ENCODE data around the gene ABCA6.
"Not testable (repeated sequence)": the region's sequence is repeated elsewhere in the genome, so short reads cannot be mapped to it uniquely, and the experiment has no call there.

ABCA6 gene

GRCh38 chr17:69175625-69176456 lies 34.1 kb upstream of the ABCA6 start:
- Histone ChIP-seq H3K4me3 (ENCODE audit: insufficient read length, low read depth) (no peak overlapping the region), H3K4me1 (ENCODE audit: insufficient read depth, insufficient read length) (no peaks in the 10 kb centered on the region), H3K36me3 (ENCODE audit: insufficient read depth, insufficient read length, low read length) (no peaks in the 10 kb centered on the region), H3K27me3 (ENCODE audit: insufficient read depth, insufficient read length) (no peaks in the 10 kb centered on the region), H3K9ac (ENCODE audit: insufficient read length, low read depth) (no peak overlapping the region), H3K9me3 (ENCODE audit: insufficient read depth, low read length) (no peaks in the 10 kb centered on the region)
- DNase-seq (ENCODE audit: low read depth, low spot score), result no peak
- TF ChIP-seq YY1 (IDR thresholded peaks at IDR 0.05; ENCODE audit: insufficient read depth, insufficient read length) (no peak), SUZ12 (IDR thresholded peaks at IDR 0.05; ENCODE audit: extremely low read depth, insufficient read depth, insufficient read length) (no peak)

DNA sequence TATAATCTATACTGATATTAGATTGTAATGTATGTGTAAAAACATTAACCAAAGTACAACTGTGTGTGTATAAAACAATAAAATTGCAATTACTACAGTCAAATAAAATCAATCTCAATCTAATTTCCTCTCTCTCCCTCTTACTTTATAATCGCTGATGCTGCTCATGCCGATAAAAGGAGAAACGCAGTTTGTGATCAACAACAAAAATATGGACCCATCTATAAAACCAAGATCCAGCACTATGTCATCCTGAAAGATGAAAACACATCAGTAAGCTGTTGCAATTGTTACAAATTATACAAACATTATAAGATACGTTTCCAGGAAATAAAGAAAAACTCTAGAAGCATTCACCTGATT lies 33.5 kb upstream of the ABCA6 start:
- DNase-seq (ENCODE audit: low read depth, low spot score), result no peak
- no peaks in the 10 kb centered on the region for H3K4me1 ChIP-seq (ENCODE audit: insufficient read depth, insufficient read length)
- no peak overlapping the region for H3K4me3 ChIP-seq (ENCODE audit: insufficient read length, low read depth)
- no peaks in the 10 kb centered on the region for H3K36me3 ChIP-seq (ENCODE audit: insufficient read depth, insufficient read length, low read length)
- TF ChIP-seq YY1 (IDR thresholded peaks at IDR 0.05; ENCODE audit: insufficient read depth, insufficient read length), result no peak
- no peak for TF ChIP-seq SUZ12 (IDR thresholded peaks at IDR 0.05; ENCODE audit: extremely low read depth, insufficient read depth, insufficient read length)
- no peaks in the 10 kb centered on the region for H3K27me3 ChIP-seq (ENCODE audit: insufficient read depth, insufficient read length)
- H3K9me3 ChIP-seq (ENCODE audit: insufficient read depth, low read length), result no peaks in the 10 kb centered on the region
- no peak overlapping the region for H3K9ac ChIP-seq (ENCODE audit: insufficient read length, low read depth)

- Histone ChIP-seq H3K27me3 (ENCODE audit: insufficient read depth, insufficient read length) (no peaks in the 10 kb centered on the region), H3K4me3 (ENCODE audit: insufficient read length, low read depth) (no peak overlapping the region)
Measured at GRCh38 chr17:69173118-69173517, 31.4 kb upstream of the ABCA6 start.

DNA sequence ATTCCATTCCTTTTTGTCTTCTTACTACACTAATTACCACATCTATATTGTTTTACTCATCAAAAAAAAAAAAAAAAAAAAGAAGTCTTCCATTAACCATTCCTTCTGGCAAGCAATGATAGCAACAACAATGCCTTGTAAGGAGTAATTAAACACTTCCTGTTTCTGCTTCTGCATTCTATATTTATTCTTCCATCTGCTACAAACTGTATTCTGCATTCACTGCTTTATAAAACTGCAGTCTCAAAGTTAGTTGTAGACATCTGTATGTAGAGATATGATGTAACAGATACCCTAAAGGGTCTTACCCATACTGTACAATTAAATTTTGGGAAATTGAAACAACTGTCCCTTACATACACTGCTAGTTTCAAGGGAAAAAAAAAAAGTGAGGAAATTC lies 28.7 kb upstream of the ABCA6 start:
- no peak overlapping the region for H3K4me3 ChIP-seq (ENCODE audit: insufficient read length, low read depth)
- H3K36me3 ChIP-seq (ENCODE audit: insufficient read depth, insufficient read length, low read length), result no peaks in the 10 kb centered on the region
- no peak for DNase-seq (ENCODE audit: low read depth, low spot score)
- TF ChIP-seq YY1 (IDR thresholded peaks at IDR 0.05; ENCODE audit: insufficient read depth, insufficient read length), result no peak
- TF ChIP-seq ZNF274 (IDR thresholded peaks at IDR 0.05; ENCODE audit: low read depth, low read length), result no peak
- no peak for TF ChIP-seq SUZ12 (IDR thresholded peaks at IDR 0.05; ENCODE audit: extremely low read depth, insufficient read depth, insufficient read length)
- no peaks in the 10 kb centered on the region for H3K9me3 ChIP-seq (ENCODE audit: insufficient read depth, low read length)
- no peaks in the 10 kb centered on the region for H3K27me3 ChIP-seq (ENCODE audit: insufficient read depth, insufficient read length)
- no peaks in the 10 kb centered on the region for H3K4me1 ChIP-seq (ENCODE audit: insufficient read depth, insufficient read length)
- H3K9ac ChIP-seq (ENCODE audit: insufficient read length, low read depth), result no peak overlapping the region

More at GRCh38 chr17:69173118-69173517, 31.4 kb upstream of the ABCA6 start:
- Histone ChIP-seq H3K4me1 (ENCODE audit: insufficient read depth, insufficient read length) (no peaks in the 10 kb centered on the region), H3K36me3 (ENCODE audit: insufficient read depth, insufficient read length, low read length) (no peaks in the 10 kb centered on the region), H3K9ac (ENCODE audit: insufficient read length, low read depth) (no peak overlapping the region), H3K9me3 (ENCODE audit: insufficient read depth, low read length) (no peaks in the 10 kb centered on the region)
- DNase-seq (ENCODE audit: low read depth, low spot score), result no peak
- TF ChIP-seq SUZ12 (IDR thresholded peaks at IDR 0.05; ENCODE audit: extremely low read depth, insufficient read depth, insufficient read length), result no peak
- no peak for TF ChIP-seq YY1 (IDR thresholded peaks at IDR 0.05; ENCODE audit: insufficient read depth, insufficient read length)
- TF ChIP-seq ZNF274 (IDR thresholded peaks at IDR 0.05; ENCODE audit: low read depth, low read length), result no peak

DNA sequence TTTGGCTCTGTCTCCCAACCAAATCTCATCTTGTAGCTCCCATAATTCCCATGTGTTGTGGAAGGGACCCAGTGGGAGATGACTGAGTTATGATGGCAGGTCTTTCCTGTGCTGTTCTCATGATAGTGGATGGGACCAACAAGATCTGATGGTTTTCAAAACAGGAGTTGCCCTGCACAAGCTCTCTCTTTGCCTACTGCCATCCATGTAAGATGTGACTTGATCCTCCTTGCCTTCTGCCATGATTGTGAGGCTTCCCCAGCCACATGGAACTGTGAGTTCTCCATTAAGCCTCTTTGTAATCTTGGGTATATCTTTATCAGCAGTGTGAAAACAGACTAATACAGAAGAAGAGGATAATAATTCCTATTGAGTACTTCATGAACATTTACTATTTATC lies 26.9 kb upstream of the ABCA6 start:
- not testable (repeated sequence) for H3K27me3 ChIP-seq (ENCODE audit: insufficient read depth, insufficient read length); H3K4me3 ChIP-seq (ENCODE audit: insufficient read length, low read depth); H3K36me3 ChIP-seq (ENCODE audit: insufficient read depth, insufficient read length, low read length); H3K9me3 ChIP-seq (ENCODE audit: insufficient read depth, low read length); H3K4me1 ChIP-seq (ENCODE audit: insufficient read depth, insufficient read length); DNase-seq (ENCODE audit: low read depth, low spot score); H3K9ac ChIP-seq (ENCODE audit: insufficient read length, low read depth)

DNA sequence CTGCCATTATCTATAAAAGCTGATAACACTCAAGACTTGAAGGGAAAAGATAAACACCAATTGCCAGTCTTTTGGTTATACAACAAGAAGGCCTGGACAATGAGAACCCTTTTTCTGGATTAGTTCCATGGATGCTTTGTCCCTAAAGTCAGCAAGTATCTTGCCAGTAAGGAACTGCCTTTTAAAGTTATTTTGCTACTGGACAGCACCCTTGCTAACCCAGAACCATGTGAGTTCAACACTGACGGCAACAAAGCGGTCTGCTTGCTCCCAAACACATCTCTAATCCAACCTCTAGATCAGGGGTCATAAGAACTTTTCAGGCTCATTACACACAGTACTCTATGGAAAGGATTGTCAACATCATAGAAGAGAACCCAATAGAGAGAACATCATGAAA lies 25.3 kb upstream of the ABCA6 start:
- Histone ChIP-seq H3K9ac (ENCODE audit: insufficient read length, low read depth) (no peak overlapping the region), H3K9me3 (ENCODE audit: insufficient read depth, low read length) (no peaks in the 10 kb centered on the region), H3K4me1 (ENCODE audit: insufficient read depth, insufficient read length) (no peaks in the 10 kb centered on the region), H3K36me3 (ENCODE audit: insufficient read depth, insufficient read length, low read length) (no peaks in the 10 kb centered on the region), H3K27me3 (ENCODE audit: insufficient read depth, insufficient read length) (no peaks in the 10 kb centered on the region), H3K4me3 (ENCODE audit: insufficient read length, low read depth) (no peak overlapping the region)
- TF ChIP-seq SUZ12 (IDR thresholded peaks at IDR 0.05; ENCODE audit: extremely low read depth, insufficient read depth, insufficient read length) (no peak), ZNF274 (IDR thresholded peaks at IDR 0.05; ENCODE audit: low read depth, low read length) (no peak), YY1 (IDR thresholded peaks at IDR 0.05; ENCODE audit: insufficient read depth, insufficient read length) (no peak)
- DNase-seq (ENCODE audit: low read depth, low spot score), result no peak

DNA sequence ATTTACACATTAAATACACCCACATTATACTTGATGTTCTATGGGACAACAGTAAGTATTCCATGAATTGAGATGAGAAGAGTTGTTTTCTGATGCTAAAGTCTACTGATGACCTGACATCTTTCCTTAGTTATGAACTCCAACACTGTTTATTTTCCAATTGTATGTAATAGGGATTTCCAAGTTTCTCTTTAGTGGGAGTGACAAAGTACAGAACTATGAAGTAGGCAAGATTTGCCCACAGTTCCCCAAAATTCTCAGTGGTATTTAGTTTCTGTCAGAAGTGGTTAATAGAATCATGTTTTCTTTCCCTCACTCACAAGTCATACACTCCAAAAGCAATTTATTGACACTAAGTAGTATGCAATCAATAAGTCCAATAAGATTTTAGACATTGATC lies 22.5 kb upstream of the ABCA6 start:
- no peak for DNase-seq (ENCODE audit: low read depth, low spot score)
- H3K27me3 ChIP-seq (ENCODE audit: insufficient read depth, insufficient read length), result no peaks in the 10 kb centered on the region
- H3K9me3 ChIP-seq (ENCODE audit: insufficient read depth, low read length), result no peaks in the 10 kb centered on the region
- H3K4me3 ChIP-seq (ENCODE audit: insufficient read length, low read depth), result no peak overlapping the region
- no peaks in the 10 kb centered on the region for H3K36me3 ChIP-seq (ENCODE audit: insufficient read depth, insufficient read length, low read length)
- H3K9ac ChIP-seq (ENCODE audit: insufficient read length, low read depth), result no peak overlapping the region
- no peaks in the 10 kb centered on the region for H3K4me1 ChIP-seq (ENCODE audit: insufficient read depth, insufficient read length)
- no peak for TF ChIP-seq SUZ12 (IDR thresholded peaks at IDR 0.05; ENCODE audit: extremely low read depth, insufficient read depth, insufficient read length)
- TF ChIP-seq YY1 (IDR thresholded peaks at IDR 0.05; ENCODE audit: insufficient read depth, insufficient read length), result no peak
- no peak for TF ChIP-seq ZNF274 (IDR thresholded peaks at IDR 0.05; ENCODE audit: low read depth, low read length)
